NCI-H526 (cell line): Measurements from ENCODE around the gene TTC1.
"Not testable (repeated sequence)": the region's sequence is repeated elsewhere in the genome, so short reads cannot be mapped to it uniquely, and the experiment has no call there.

Source experiments
- DNase-seq, 2 experiments: peaks; one replicate each; lab custom pipeline; 2025; lab: John Stamatoyannopoulos, UW

Gene TTC1

DNA sequence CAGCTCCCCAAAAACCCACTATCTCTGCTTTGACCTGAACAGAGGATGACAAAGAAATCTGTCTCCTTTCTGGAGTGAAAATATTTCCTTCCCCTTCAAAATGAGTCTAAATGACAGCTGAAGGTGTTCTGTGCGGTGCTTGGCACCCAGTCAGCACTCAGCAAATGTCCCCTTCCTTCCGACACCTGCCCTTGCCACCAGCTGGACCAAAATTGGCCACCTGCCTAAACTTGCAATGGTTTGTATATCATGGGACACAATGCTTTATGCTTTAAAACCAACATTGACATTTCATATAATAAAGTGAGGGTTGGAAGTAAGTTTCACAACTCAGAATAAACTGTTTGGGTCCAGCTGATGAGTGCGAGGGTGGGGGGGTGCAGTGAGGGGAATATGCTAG lies 7.5 kb upstream of the TTC1 start:
- DNase-seq = no peak

DNA sequence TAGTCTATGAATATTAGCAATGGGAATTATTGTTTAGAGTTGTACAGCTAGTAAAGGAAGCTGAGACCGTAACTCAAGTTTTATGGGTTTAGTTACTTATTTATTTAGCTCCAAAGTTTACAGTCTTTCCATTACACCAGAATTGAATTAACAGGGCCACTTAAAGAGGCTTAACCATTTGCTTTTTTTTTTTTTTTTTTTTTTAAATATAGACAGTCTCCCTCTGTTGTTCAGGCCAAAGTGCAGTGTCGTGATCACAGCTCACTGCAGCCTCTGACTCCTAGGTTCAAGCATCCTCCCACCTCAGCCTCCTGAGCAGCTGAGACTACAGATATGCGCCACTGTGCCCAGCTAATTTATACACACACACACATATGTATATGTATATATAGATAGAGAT lies 1.4 kb upstream of the TTC1 start:
- no peak for DNase-seq

DNA sequence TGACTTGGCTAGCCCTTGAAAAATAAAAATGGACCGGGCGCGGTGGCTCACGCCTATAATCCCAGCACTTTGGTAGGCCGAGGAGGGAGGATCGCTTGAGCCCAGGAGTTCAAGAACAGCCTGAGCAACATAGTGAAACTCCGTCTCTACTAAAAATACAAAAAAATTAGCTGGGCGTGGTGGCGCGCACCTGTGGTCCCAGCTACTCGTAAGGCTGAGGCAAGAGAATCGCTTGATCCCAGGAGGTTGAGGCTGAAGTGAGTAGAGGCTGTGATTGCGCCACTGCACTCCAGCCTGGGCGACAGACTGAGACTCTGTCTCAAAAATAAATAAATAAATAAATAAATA lies 436 bp upstream of the TTC1 start:
- not testable (repeated sequence) for DNase-seq

DNA sequence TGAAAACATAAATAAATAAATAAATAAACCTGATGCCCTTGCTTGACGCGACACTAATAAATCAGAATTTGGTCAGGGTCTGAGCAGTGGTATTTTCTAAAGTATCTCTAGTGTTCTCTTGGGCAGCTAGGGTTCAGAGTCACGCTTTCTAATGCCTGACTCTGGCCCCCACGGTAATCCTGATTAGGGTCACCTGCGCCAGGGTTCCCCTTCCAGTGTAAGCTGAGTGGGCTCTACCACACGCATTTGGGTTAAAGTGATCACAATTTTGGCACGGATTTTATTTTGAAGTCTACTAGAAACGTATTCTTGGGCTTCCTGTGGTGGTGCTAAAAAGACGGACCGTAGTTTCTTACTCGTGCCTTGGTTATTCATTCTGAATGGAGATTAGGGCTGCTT lies 651 bp downstream of the TTC1 start:
- DNase-seq = no peak

DNA sequence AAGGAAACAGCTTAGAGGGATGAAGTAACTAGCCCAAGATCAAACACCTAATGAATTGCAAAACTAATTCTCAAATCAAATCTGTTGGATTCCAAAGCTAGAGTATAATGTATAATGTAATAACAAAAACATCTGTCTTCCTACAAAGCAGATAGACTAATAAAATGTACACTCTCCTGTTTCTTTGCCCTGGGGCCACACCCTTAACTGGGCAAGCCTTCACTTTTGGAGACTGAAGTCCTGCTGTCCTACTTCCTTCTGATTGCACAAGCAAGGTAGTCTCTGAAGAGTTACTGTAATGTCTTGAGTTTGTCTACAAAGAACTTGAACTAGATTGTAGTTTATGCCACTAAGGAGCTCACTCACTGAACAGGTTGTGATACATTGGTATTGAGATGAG lies 2.5 kb downstream of the TTC1 start:
- no peak for DNase-seq

DNA sequence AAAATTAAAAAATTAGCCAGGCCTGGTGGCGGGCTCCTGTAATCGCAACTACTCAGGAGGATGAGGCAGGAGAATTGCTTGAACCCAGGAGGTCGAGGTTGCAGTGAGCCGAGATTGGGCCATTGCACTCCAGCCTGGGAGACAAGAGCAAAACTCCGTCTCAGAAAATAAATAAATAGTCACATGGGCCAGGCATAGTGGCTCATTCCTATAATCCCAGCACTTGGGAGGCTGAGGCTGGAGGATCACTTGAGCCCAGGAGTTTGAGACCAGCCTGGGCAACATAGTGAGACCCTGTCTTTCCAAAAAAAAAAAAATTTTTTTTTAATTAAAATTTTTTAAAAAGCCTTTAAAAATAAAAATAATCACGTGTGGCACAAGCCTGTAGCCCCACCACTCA lies 5.3 kb downstream of the TTC1 start:
- not testable (repeated sequence) for DNase-seq

DNA sequence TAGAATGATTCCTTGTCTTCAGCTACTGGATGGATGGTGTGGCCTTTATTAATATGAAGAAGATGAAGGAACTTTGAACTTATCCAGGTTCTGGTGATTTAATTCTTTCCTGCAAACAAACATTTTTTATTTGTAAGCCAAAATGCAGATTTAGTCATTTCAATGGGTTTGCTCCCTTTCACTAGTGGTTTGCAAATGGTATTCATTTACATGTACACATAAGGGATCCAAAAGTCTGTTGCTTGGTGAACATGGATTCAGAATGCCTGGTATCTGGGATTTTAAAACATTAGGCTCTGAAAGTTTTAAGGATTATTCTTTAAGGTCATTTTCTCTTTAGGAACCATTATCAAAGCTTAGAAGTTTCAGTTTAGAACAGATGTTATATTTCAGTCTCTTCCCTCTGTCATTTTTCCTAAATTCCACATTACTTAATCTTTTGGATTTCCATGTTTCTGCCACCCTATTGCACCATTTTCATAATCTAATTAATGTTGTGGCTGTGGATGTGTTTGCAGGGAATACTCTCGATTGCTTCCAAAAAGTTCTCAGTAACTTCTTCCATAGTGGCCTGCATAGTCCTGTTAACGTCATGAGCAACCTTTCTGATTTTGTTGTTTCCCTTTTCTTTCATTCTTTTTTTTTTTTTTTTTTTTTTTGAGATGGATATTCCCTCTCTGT lies 10.1 kb downstream of the TTC1 start:
- no peak for DNase-seq

DNA sequence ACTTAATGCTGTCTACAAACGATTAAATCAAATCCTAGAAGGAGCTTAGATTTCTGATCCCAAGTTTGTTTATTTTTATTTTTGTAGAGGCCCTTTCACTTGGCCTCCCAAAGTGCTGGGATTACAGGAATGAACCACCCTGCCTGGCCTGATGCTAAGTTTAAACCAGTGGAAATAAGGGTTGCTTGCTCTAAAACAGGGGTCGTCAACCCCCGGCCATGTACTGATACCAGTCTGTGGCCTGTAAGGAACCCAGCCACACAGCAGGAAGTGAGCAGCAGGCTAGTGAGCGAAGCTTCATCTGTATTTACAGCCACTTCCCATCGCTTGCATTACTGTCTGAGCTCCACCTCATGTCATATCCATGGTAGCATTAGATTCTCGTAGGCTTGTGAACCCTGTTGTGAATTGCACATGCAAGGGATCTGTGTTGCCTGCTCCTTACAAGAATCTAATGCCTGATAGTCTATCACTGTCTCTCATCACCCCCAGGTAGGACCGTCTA lies 11.4 kb downstream of the TTC1 start:
- DNase-seq = no peak

DNA sequence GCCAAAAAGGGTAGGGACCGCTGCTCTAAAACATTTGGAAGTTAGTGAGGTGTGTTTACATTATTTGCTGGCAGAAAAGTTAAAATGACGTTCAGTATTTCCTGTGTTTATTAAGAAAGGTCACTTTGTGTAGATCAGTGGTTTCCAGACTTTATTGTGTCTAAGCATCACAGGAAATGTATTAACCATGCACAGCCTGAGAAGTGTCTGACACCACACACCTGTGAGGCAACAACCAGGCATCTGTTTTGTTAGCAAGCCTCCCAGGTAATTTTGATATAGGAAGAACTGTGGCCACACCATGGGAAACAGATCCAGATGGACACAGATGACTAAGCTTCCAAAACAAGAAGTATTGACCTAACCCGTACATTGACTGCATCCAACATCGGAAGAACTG lies 12.0 kb downstream of the TTC1 start:
- no peak for DNase-seq

DNA sequence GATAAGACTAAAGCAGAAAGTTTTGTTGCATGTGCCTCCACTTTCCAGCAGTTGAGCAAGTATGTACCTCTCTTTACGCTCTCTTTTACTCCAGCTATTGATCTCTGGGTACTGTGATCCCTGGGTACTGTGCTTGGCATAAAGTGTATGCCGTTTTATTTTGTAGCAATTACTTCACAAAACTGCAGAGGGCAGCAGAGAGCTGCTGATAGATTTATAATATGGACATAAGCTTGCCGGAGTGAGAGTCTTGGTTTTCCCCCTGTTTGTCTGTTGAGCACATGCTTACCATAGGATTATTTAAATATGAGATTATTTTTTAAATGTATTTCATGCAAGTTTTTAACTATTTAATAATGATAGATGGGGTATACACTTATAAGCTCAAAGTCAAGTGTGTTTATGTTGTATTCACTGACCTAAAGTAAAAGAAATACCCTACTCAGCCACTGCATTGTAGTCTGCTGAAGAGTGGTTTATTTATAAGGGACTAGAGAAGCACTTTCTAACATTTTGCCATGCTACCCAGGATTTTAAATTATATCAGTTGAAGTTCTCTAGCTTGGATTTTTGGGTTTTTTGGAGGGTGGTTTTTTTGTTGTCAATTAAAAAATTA lies 13.0 kb downstream of the TTC1 start:
- DNase-seq = peak; percentile 19 to 47

DNA sequence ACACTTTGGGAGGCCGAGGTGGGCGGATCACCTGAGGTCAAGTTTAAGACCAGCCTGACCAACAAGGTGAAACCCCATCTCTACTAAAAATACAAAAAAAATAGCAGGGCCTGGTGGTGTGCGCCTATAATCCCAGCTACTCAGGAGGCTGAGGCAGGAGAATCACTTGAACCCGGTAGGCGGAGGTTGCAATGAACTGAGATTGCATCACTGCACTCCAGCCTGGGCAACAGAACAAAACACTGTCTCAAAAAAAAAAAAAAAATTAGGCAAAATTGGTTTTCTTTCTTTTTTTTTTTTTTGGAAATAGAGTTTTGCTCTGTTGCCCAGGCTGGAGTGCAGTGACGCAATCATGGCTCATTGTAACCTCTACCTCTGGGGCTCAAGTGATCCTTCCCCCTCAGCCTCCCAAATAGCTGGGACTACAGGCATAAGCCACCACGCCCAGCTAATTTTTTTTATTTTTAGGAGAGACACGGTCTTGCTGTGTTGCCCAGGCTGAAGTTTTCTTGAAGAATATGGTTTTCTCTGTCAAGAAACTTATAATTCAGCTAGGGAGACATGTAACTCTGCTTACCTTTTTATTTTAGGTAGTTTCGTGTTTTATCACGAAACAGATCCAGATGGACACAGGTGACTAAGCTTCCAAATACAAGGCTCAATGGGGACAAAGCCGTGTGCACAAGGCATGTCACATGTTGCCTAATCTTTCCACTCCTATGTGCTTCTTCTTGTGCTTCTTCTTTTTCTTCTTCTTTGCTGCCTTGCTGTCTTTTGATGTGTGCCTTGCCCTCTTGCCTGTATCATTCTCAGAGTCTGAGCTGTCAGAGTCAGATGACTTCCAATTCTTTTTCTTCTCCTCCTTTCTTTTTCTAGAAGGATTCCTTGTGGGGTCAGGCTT lies 14.3 kb downstream of the TTC1 start:
- DNase-seq = no peak

DNA sequence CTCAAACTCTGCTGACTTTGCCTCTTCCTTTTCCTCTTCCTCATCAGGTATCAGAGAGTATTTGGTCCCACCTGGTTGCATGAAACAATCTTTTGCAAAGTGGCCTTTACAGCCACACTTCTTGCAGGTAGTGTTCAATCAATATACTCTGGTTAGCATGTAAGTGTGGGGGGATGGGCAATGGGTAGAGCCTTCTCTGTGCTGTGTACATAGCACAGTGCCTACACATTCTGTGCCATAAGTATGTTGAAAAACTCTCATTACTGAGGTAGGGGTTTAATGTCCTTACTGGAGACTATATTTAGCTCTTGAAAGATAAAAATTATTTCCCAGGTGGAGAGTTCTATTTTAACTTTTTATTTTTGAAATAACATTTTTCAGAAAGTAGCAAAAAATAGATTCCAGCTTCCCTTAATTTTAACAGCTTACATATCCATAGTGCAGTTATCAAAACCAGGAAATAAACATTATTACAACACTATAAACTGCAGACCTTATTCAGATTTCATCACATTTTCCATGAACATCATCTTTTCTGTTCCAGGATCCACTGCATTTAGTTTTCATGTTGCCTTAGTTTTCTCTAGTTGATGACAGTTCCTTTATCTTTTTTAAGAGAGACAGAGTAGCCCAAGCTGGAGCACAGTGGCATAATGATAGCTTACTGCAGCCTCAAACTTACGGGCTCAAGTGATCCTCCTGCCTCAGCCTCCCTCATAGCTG lies 15.1 kb downstream of the TTC1 start:
- no peak for DNase-seq

DNA sequence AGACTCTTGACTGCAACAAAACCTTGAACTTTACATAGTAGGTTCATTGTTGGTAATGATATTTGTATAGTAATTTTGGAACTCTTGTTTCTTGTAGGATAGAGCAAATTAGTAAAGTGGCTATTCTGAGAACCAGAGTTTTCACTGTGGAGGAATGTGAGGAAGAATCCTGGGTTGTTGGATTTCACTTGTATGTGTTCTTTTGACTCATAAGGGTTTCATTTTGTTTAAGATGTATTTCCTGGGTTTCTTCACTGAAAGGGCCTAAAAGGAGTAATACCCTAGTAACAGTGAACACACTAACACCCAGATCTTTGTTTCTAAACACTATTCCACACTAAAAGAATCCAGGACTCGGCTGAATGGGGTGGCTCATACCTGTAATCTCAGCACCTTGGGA lies 20.1 kb downstream of the TTC1 start:
- no peak for DNase-seq

DNA sequence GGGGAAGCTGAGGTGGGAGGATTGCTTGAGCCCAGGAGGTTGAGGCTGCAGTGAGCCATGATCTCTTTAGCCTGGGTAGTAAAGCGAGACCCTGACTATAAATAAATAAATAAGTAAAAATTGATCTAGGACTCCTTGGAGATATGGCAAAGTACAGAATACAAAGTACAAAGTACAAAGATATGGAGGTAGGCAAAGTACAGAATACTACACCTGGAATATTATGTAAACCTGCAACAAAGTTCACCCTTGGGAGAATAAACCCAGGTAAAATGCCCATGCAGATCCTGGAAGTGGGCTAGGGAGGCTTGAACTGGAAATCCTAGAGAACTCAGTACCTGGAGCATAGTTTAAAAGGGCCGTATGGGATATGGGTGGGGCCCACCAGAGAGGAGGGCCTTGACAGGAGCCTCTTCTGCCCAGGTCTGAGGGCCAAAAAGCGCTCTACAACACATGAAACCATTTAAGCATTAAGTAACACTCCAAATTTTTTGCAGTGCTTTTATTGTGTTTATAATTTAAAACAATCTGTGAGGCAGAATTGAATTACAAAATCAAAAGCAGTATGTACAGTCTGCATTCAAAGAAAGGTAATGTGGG lies 20.7 kb downstream of the TTC1 start:
- DNase-seq = no peak

DNA sequence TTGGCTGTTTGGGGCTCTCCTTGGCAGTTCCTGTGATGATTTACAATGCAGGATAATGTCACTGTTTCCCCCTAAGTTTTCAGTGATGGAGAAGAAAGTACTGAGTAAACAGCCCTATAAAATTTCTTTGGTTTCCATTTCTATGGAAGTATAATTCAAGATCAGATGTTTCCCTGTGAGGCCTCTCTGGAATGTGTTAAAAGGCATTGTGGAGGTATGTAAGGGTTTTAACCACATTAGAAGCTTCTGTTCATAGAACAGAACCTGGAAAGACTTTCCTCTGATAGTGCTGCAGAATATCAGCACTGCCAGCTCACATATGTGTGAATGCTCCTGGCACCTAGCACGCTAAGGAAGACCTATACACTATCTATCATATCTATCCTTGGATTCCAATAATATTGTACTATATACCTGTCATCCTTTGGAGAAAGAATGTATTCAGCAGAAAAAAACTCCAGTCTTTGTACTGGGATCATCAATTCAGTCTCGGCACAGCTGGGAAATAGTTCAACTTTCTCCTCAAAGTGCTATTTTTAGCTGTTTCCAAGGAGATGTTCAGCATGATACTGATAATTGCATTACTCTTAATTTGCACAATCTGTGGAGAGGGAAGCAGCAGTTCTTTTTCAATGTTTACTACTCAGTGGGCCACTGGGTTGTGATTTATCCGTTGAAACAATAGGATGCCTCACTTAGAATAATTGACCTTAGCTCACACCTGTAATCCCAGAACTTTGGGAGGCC lies 21.9 kb downstream of the TTC1 start:
- no peak for DNase-seq

DNA sequence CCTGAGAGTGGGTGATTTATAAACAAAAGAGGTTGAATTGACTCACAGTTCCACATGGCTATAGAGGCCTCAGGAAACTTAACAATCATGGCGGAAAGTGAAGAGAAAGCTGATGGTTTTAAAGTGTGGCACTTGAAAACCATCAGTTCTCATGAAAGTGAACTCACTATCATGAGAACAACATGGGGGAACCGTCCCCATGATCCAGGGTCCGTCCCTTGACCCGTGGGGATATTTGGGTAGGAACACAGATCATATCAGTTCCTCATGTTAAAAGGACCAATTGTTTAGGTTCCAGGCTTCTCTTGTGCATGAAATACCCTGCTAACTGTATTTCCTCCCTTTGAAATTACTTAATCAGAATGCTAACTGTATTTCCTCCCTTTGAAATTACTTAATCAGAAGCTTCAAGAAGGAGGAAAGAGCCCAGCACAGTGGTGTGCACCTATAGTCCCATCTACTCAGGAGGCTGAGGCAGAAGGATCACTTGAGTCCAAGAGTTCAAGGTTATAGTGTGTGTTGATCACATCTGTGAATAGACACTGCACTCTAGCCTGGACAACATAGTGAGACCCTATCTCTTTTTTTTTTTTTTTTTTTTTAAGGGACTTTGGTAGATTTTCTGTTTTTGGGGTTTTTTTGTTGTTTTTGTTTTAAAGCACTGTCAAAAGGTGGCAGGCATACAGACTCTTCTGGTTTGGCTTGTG lies 24.8 kb downstream of the TTC1 start:
- no peak for DNase-seq

DNA sequence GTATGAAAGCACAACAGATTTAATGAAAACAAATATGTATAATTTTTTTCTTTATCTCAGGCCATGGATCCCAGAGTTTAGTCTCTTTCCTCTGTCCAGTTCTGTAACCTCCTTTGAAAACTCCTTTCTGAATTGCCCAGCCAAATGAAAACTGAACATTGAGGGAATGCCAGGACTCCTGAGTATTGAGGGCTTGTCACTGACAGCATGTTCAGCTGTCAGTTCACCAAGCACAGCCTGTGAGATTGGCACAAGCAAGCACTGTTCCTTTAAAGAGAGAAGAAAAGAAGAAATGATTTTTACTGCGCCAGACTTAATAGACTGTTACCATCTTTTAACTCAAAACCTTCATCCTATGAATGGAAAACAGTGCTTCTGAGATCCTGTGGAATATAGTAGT lies 27.3 kb downstream of the TTC1 start:
- DNase-seq = no peak

DNA sequence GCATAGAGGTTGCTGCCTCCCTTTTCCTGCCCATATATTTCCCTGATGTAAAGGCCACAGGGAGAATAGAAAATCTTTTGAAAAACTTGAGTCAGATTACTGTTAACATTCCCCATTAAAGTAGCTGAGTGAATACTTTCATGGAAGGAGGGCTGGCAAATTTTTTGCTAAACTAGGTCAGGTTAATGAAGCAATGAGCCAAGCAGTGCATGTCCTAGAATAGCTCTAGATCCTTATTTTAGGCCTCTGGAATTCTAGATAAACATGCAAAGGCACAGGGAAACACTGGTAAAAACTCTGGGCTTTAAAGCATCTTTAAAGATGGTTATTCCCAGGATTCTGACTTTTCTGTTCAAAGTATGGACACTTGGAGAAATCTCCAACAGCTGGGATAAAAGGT lies 27.9 kb downstream of the TTC1 start:
- no peak for DNase-seq

DNA sequence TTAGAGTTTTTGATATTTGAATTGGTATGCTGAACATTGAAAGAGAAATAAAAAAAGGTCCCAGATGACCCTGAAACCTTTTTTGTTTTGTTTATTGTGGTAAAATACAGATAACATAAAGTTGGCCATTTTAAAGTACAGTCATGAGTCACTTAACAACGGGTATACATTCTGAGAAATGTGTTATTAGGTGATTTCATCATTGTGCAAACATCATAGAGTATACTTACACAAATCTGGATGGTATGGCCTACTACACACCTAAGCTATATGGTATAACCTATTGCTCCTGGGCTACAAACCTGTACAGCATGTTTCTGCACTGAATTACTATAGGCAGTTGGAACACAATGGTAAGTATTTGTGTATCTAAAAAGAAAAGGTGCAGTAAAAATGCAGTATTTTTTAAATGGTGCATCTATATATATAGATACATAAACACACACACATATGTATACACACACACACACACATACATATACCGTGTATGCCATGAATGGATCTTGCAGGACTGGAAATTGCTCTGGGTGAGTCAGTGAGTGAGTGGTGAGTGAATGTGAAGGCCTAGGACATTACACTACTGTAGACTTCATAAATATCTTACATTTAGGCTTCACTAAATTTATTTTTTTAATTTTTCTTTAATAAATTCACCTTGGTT lies 31.0 kb downstream of the TTC1 start:
- DNase-seq = no peak

DNA sequence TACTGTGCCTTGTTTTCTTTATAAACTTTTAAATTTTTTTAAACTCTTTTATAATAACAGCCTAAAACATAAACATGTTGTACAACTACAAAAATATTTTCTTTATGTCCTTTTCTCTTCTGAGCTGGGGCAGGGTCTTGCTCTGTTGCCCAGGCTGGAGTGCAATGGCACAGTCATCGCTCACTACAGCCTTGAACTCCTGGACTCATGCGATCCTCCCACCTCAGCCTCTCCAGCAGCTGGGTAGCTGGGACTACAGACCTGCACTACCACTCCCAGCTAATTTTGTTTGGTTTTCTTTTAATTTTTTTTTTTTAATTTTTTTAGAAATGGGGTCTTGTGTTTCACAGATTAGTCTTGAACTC lies 31.5 kb downstream of the TTC1 start:
- DNase-seq = no peak
